SK-N-SH (cell line): ENCODE results near the gene TSHB.

ENCODE experiments used
- CTCF ChIP-seq: fragments of 200-600 bp; sonication (generic); IDR thresholded peaks from 2 replicates; pipeline ENCODE4 v1.6.1; 2017; ENCODE audit warnings: antibody characterized with exemption, mild to moderate bottlenecking, moderate library complexity
- EP300 ChIP-seq, 2 experiments: IDR thresholded peaks; 2 replicates each; pipeline versions ENCODE4 v1.4.0 to v1.6.1; 2012; ENCODE audit warnings: borderline replicate concordance in 1 of 2, low read depth in 1 of 2, low read length in 1 of 2
- FOXJ3 ChIP-seq: sonication (generic); formaldehyde crosslinking; IDR thresholded peaks from 2 replicates; pipeline ENCODE4 v1.5.1; 2020; ENCODE audit warnings: mild to moderate bottlenecking, missing genetic modification reagents
- GABPA ChIP-seq: IDR thresholded peaks from 2 replicates; pipeline ENCODE4 v1.4.0; 2012; ENCODE audit warnings: low read depth, mild to moderate bottlenecking
- MAX ChIP-seq: IDR thresholded peaks from 2 replicates; pipeline ENCODE4 v1.4.0; 2012; ENCODE audit warnings: low read depth
- MXI1 ChIP-seq: IDR thresholded peaks from 2 replicates; pipeline ENCODE4 v1.6.1; 2012; ENCODE audit warnings: mild to moderate bottlenecking, low read depth, low read length, improper control_type of control experiment
- POLR2AphosphoS5 ChIP-seq: IDR thresholded peaks from 2 replicates; pipeline ENCODE4 v1.6.1; 2012; ENCODE audit warnings: low read depth, low read length
- RAD21 ChIP-seq: IDR thresholded peaks from 2 replicates; pipeline ENCODE4 v1.6.1; 2012; ENCODE audit warnings: mild to moderate bottlenecking, low read length
- REST ChIP-seq: IDR thresholded peaks from 2 replicates; pipeline ENCODE4 v1.6.1; 2012; ENCODE audit warnings: mild to moderate bottlenecking, low read depth, low read length, moderate library complexity
- SMC3 ChIP-seq: IDR thresholded peaks from 2 replicates; pipeline ENCODE4 v1.6.1; 2012; ENCODE audit warnings: low read depth, low read length, improper control_type of control experiment
- TAF1 ChIP-seq: IDR thresholded peaks from 2 replicates; pipeline ENCODE4 v1.6.1; 2012; ENCODE audit warnings: low read depth, mild to moderate bottlenecking, low read length, moderate library complexity, borderline replicate concordance
- TEAD4 ChIP-seq: IDR thresholded peaks from 2 replicates; pipeline ENCODE4 v1.4.0; 2012; ENCODE audit warnings: mild to moderate bottlenecking, borderline replicate concordance; ENCODE audit not compliant: insufficient read depth
- USF1 ChIP-seq: IDR thresholded peaks from 2 replicates; pipeline ENCODE4 v1.4.0; 2012; ENCODE audit warnings: low read depth, borderline replicate concordance

- TF ChIP-seq TEAD4 (no peak), FOXJ3 (CRISPR knock-in tag) (no peak), SMC3 (no peak), POLR2AphosphoS5 (no peak), REST (no peak), CTCF (no peak), TAF1 (no peak), RAD21 (no peak), GABPA (no peak), USF1 (no peak), EP300 (IDR thresholded peaks at IDR 0.05; ENCODE audit: borderline replicate concordance in 1 of 2, low read depth in 1 of 2, low read length in 1 of 2) (no peak), MXI1 (no peak), MAX (no peak)
Measured at GRCh38 chr1:115065021-115065420, 35.4 kb downstream of the TSHB start.
